ENCODE data around the gene NCOR1. TPM values are rescaled to one million over a fixed set of nuclear protein-coding genes. Genes with fewer than 3 reads are reported as not detected.
"Not testable (repeated sequence)": the region's sequence is repeated elsewhere in the genome, so short reads cannot be mapped to it uniquely, and the experiment has no call there.

The NCOR1 gene
- total RNA-seq, 1 donor from 2014 or later, result 75.3 TPM

GRCh38 chr17:16222406-16222805 lies 7.1 kb upstream of the NCOR1 start:
- DNase-seq (ENCODE audit: low read depth) (no peak), FAIRE-seq (no peak)
- no peak overlapping the region for H3K4me3 ChIP-seq (ENCODE audit: low read depth, low read length)
- H3K27me3 ChIP-seq (ENCODE audit: control insufficient read depth, insufficient read depth, low read length), result no peaks in the 10 kb centered on the region
- TF ChIP-seq, protein P1, sequence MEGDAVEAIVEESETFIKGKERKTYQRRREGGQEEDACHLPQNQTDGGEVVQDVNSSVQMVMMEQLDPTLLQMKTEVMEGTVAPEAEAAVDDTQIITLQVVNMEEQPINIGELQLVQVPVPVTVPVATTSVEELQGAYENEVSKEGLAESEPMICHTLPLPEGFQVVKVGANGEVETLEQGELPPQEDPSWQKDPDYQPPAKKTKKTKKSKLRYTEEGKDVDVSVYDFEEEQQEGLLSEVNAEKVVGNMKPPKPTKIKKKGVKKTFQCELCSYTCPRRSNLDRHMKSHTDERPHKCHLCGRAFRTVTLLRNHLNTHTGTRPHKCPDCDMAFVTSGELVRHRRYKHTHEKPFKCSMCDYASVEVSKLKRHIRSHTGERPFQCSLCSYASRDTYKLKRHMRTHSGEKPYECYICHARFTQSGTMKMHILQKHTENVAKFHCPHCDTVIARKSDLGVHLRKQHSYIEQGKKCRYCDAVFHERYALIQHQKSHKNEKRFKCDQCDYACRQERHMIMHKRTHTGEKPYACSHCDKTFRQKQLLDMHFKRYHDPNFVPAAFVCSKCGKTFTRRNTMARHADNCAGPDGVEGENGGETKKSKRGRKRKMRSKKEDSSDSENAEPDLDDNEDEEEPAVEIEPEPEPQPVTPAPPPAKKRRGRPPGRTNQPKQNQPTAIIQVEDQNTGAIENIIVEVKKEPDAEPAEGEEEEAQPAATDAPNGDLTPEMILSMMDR (IDR thresholded peaks at IDR 0.05; ENCODE audit: insufficient read depth, low read length, severe bottlenecking), result no peak
- no peaks in the 10 kb centered on the region for H3K36me3 ChIP-seq (ENCODE audit: control insufficient read depth, insufficient read depth, low read length)

DNA sequence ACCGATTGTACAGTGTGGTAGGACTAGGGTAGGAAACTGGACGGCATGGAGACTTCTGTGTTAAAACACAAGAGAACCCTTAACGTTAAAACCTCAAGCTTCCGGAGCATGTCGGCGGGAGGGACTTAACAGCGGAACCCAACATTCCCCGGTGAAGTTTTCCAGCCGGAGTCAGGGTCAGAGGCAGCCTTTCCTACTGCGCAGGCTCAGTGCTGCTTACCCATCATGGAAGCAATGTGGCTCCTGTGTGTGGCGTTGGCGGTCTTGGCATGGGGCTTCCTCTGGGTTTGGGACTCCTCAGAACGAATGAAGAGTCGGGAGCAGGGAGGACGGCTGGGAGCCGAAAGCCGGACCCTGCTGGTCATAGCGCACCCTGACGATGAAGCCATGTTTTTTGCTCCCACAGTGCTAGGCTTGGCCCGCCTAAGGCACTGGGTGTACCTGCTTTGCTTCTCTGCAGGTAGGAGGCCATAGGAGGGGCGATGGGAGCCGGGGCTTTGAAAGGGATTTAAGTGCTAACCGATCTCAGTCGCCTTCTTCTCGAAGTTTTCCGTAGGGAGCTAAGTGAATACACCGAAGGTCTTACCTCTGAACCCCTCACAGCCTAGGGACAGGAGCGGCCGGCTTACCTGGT lies 1.8 kb upstream of the NCOR1 start, which contains the start of gene PIGL:
Gene PIGL, plus strand, starts transcription at position 209 of the 634 bp plus-strand sequence. Its CDS starts 17 bp downstream, at position 226.
- no peak for FAIRE-seq
- Histone ChIP-seq H3K36me3 (ENCODE audit: control insufficient read depth, insufficient read depth, low read length) (no peaks in the 10 kb centered on the region), H3K4me3 (ENCODE audit: low read depth, low read length) (peak within 1 kb of the TSS; percentile 79), H3K27me3 (ENCODE audit: control insufficient read depth, insufficient read depth, low read length) (no peaks in the 10 kb centered on the region)
- TF ChIP-seq, protein P1 (IDR thresholded peaks at IDR 0.05; ENCODE audit: insufficient read depth, low read length, severe bottlenecking), result peak; percentile 3
- DNase-seq (ENCODE audit: low read depth), result peak; percentile 88

DNA sequence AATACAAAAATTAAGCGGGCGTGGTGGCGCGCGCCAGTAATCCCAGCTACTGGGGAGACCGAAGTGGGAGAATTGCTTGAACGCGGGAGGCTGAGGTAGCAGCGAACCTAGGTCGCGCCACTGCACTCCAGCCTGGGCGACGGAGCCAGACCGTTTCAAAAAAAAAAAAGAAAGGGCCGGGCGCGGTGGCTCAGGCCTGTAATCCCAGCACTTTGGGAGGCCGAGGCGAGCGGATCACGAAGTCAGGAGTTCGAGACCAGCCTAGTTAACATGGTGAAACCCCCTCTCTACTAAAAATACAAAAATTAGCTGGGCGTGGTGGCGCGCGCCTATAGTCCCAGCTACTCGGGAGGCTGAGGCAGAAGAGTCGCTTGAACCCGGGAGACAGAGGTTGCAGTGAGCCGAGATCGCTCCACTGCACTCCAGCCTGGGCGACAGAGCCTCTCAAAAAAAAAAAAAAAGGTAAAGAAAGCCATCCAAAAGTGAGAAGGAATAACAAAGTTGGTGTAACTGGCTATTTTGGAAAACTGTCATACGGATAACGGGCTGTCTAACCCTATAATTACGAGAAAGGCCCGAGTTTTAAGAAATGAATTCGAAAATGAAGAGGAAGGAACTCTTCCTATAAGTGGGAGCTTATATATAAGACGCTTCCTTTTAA lies 1.1 kb upstream of the NCOR1 start:
- not testable (repeated sequence) for H3K27me3 ChIP-seq (ENCODE audit: control insufficient read depth, insufficient read depth, low read length); FAIRE-seq; H3K36me3 ChIP-seq (ENCODE audit: control insufficient read depth, insufficient read depth, low read length); DNase-seq (ENCODE audit: low read depth)
- H3K4me3 ChIP-seq (ENCODE audit: low read depth, low read length), result peak overlapping the region; percentile 79

DNA sequence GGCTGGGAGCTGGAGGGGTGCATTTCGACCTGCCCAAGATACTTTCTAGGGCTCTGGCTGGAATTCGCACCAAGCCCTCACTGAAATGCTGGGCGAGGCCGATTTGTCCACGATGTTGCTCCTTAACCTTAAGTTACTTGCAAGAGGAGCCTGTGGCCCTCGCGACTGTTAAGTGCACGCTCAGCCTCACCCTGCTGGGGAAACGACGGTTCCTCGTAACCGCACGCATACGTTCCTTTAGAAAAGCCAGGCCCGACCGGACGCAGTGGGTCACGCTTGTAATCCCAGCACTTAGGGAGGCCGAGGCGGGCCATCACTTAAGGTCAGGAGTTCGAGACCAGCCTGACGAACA lies 607 bp upstream of the NCOR1 start:
- DNase-seq (ENCODE audit: low read depth) (peak; percentile 29), FAIRE-seq (no peak)
- no peaks in the 10 kb centered on the region for H3K36me3 ChIP-seq (ENCODE audit: control insufficient read depth, insufficient read depth, low read length)
- no peaks in the 10 kb centered on the region for H3K27me3 ChIP-seq (ENCODE audit: control insufficient read depth, insufficient read depth, low read length)
- H3K4me3 ChIP-seq (ENCODE audit: low read depth, low read length), result peak overlapping the region; percentile 79
- TF ChIP-seq, protein P1 (IDR thresholded peaks at IDR 0.05; ENCODE audit: insufficient read depth, low read length, severe bottlenecking), result no peak

DNA sequence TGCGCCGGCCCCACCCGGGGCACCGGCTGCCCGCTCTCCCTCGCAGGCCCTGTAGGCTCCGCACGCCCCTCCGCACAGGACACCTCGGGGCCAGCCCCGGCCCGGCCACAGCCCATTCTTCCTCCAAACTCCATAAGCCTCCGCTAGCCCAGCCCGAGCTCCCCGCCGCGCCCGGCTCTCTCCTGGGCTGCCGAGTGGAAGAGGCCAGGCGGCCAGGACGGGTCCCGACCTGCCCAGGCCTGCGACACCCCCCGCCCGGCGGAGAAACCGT lies 397 bp downstream of the NCOR1 start:
- TF ChIP-seq, protein P1 (IDR thresholded peaks at IDR 0.05; ENCODE audit: insufficient read depth, low read length, severe bottlenecking), result no peak
- peak; percentile 32 for DNase-seq (ENCODE audit: low read depth)
- no peaks in the 10 kb centered on the region for H3K27me3 ChIP-seq (ENCODE audit: control insufficient read depth, insufficient read depth, low read length)
- H3K4me3 ChIP-seq (ENCODE audit: low read depth, low read length), result peak overlapping the region; percentile 79
- FAIRE-seq, result no peak
- H3K36me3 ChIP-seq (ENCODE audit: control insufficient read depth, insufficient read depth, low read length), result no peaks in the 10 kb centered on the region

- H3K27me3 ChIP-seq (ENCODE audit: control insufficient read depth, insufficient read depth, low read length), result no peaks in the 10 kb centered on the region
- DNase-seq (ENCODE audit: low read depth) (peak; percentile 37), FAIRE-seq (no peak)
- peak overlapping the region; percentile 79 for H3K4me3 ChIP-seq (ENCODE audit: low read depth, low read length)
- no peaks in the 10 kb centered on the region for H3K36me3 ChIP-seq (ENCODE audit: control insufficient read depth, insufficient read depth, low read length)
- TF ChIP-seq, protein P1 (IDR thresholded peaks at IDR 0.05; ENCODE audit: insufficient read depth, low read length, severe bottlenecking), result no peak
Observed at GRCh38 chr17:16214190-16215001, 938 bp downstream of the NCOR1 start.

Measured in bronchial epithelial cell (primary cell).